Esophagus muscularis mucosa (tissue), 4 donors: ENCODE results near the gene MYRIP. TPM values are rescaled to one million over a fixed set of nuclear protein-coding genes. Genes with fewer than 3 reads are reported as not detected.

Experiments
- DNase-seq: peaks from one replicate; pipeline ENCODE4 v3.0.0-alpha.2; 2017; ENCODE audit errors: extremely low spot score
- H3K27ac ChIP-seq, 4 donors: fragments of 200-600 bp; sonication (generic); replicated peaks in 1 of 4; 1 replicate in 3 of 4; 2 replicates in 1 of 4; pipeline ENCODE4 v1.5.1; 2016 to 2019; ENCODE audit warnings: mild to moderate bottlenecking in 1 of 4
- H3K27me3 ChIP-seq, 4 donors: fragments of 200-600 bp; sonication (generic); one replicate each; pipeline versions ENCODE4 v1.5.1 to v1.6.0; 2016 to 2019
- H3K36me3 ChIP-seq, 4 donors: fragments of 200-600 bp; sonication (generic); one replicate each; pipeline ENCODE4 v1.5.1; 2016 to 2019
- H3K4me1 ChIP-seq, 4 donors: fragments of 200-600 bp; sonication (generic); one replicate each; pipeline ENCODE4 v1.5.1; 2016 to 2019
- H3K4me3 ChIP-seq, 4 donors: fragments of 200-600 bp; sonication (generic); 1 replicate in 2 of 4; 2 replicates in 2 of 4; pipeline ENCODE4 v1.5.1; 2016 to 2019; ENCODE audit warnings: mild to moderate bottlenecking in 4 of 4, moderate library complexity in 1 of 4
- H3K9me3 ChIP-seq, 4 donors: fragments of 200-600 bp; sonication (generic); 1 replicate in 3 of 4; 2 replicates in 1 of 4; pipeline ENCODE4 v1.5.1; 2016 to 2019
- EP300 ChIP-seq: sonication (generic); formaldehyde crosslinking; IDR thresholded peaks from one replicate; pipeline ENCODE4 v1.6.1; 2017; ENCODE audit warnings: antibody characterized with exemption
- POLR2A ChIP-seq: fragments of 450-650 bp; IDR thresholded peaks from one replicate; pipeline ENCODE4 v1.6.1; 2017; ENCODE audit warnings: antibody characterized with exemption, moderate library complexity, mild to moderate bottlenecking, low read depth
- POLR2AphosphoS5 ChIP-seq, 2 donors: sonication (generic); formaldehyde crosslinking; IDR thresholded peaks; one replicate each; pipeline ENCODE4 v1.6.1; 2017; ENCODE audit warnings: antibody characterized with exemption in 2 of 2
- WGBS: methylation state at CpG from one replicate; pipeline ENCODE4 v1.1.5; 2018; 5-methylcytosine and 5-hydroxymethylcytosine counted together
- intact Hi-C: fragments of 100-400 bp; cut with DNase I; formaldehyde crosslinking; loops from one replicate; pipeline ENCODE4 v1.15.1; 2023
- total RNA-seq, 4 donors: library from RNA; depleted of rRNA; stranded (reverse); fragments of >200 nt; gene quantifications; one replicate each; pipeline versions ENCODE4 v1.1.0 to v1.2.1, GENCODE V29; 2016
- TF ChIP-seq, protein P1 (sequence below), 3 experiments: fragments of 200-600 bp in 2 of 3; fragments of 450-650 bp in 1 of 3; sonication (generic) in 2 of 3; IDR thresholded peaks; one replicate each; pipeline ENCODE4 v1.5.1; 2017 to 2019; ENCODE audit warnings: antibody characterized with exemption in 3 of 3, mild to moderate bottlenecking in 2 of 3, moderate library complexity in 1 of 3

MYRIP gene
- total RNA-seq, 4 donors from 2014 or later: 3.3 to 7.2 (median 5.8) TPM

DNA sequence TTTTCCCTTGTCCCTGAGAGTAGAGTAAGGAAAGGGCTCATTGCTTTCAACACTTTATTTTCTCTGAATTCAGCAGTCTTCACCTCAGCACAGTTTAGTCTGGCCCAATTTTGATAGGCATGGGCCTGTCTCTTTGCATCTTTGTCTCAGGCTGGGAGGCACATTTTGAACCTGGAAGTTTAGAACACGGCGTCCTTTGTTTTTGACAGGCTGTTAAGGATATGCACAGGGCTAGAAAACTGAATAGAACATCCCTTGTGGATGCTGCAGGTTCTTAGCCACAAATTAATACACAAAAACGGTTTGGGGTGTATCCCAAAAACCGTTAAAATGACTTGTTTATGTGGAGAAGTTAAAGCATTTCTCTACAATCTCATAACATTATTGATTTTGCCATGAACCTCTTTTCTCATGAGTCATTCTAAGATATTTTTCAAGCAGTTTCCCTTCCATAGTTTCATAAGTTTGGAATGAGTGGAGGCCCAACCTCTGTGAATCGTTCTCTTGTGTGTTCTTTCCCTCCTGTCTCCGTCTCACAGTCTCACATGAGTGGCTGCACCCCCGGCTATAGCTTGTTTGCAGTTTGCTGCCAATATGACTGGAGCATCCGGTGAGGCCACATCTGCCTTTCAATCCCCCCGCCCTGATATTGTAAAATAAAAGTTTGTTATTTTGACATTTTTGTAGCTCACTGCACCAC is 307.2 kb downstream of the MYRIP start:
- no peak overlapping the region for H3K27ac ChIP-seq

DNA sequence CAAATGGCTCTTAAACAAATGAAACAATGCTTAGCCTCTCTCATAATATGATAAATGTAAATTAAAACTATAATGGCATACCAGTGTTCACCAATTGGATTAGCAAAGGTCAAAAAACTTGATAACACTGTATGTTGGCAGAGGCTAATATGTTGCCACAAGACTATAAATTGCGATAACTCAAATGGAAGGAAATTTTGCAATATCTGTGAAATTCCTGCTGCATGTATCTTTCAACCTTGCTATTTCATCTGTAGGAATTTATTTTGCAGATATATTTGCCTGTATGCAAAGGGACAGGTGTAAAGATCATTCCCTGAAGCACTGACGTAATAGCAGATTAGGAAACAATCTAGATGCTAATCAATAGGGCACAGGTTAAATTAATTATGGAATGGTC is 308.7 kb downstream of the MYRIP start:
- no peaks in the 10 kb centered on the region for H3K27me3 ChIP-seq
- H3K27ac ChIP-seq: no peak overlapping the region
- peaks cover 0 to 7% (median 0%) of the 10 kb centered on the region in 4 donors for H3K4me1 ChIP-seq
- WGBS: 95% methylated on average over 2 of the region's 2 CpGs
- intact Hi-C loops: no loop called here
- DNase-seq: no peak
- H3K36me3 ChIP-seq: no peaks in the 10 kb centered on the region
- no peak overlapping the region for H3K4me3 ChIP-seq
- H3K9me3 ChIP-seq: no peaks in the 10 kb centered on the region
- TF ChIP-seq, protein P1, sequence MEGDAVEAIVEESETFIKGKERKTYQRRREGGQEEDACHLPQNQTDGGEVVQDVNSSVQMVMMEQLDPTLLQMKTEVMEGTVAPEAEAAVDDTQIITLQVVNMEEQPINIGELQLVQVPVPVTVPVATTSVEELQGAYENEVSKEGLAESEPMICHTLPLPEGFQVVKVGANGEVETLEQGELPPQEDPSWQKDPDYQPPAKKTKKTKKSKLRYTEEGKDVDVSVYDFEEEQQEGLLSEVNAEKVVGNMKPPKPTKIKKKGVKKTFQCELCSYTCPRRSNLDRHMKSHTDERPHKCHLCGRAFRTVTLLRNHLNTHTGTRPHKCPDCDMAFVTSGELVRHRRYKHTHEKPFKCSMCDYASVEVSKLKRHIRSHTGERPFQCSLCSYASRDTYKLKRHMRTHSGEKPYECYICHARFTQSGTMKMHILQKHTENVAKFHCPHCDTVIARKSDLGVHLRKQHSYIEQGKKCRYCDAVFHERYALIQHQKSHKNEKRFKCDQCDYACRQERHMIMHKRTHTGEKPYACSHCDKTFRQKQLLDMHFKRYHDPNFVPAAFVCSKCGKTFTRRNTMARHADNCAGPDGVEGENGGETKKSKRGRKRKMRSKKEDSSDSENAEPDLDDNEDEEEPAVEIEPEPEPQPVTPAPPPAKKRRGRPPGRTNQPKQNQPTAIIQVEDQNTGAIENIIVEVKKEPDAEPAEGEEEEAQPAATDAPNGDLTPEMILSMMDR (IDR thresholded peaks at IDR 0.05): no peak
- TF ChIP-seq EP300 (no peak), POLR2A (no peak), POLR2AphosphoS5 (IDR thresholded peaks at IDR 0.05) (no peak)

More for the DNA sequence above, 307.2 kb downstream of the MYRIP start:
- no peak for DNase-seq
- Histone ChIP-seq H3K27me3 (no peaks in the 10 kb centered on the region), H3K4me3 (no peak overlapping the region), H3K9me3 (no peaks in the 10 kb centered on the region), H3K36me3 (no peaks in the 10 kb centered on the region), H3K4me1 (peaks cover 0 to 7% (median 0%) of the 10 kb centered on the region in 4 donors)
- intact Hi-C loops: no loop called here
- TF ChIP-seq, protein P1 (IDR thresholded peaks at IDR 0.05): no peak
- no peak for TF ChIP-seq EP300
- no peak for TF ChIP-seq POLR2AphosphoS5 (IDR thresholded peaks at IDR 0.05)
- 69% methylated on average over 9 of the region's 9 CpGs for WGBS

DNA sequence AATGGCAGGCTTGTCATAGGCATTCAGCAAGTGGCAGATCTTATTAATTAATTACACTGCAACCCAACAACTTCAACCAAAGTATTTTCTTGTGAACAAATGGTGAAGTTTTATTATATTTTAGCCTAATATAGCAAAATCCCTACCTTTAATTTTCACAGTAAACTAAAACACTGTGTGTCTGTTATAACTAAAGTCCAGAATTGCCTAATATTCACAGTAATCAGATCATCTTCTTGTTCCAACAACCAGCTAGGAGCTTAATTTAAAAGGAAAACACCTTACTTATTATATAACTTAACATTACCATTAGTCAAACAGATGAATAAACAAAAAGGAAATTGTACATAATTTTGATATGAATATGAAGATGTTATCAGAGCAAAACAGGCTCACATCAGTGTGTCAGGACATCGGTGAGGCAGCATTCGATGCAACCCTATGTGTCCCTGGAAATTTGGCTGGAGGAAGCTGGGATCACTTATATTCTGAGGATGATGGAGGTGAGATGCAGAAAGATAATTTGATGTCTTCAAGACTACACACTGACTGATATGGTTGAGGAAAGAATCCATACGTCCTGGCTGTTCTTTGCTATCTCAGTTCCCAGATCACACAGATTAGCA is 310.8 kb downstream of the MYRIP start:
- H3K4me3 ChIP-seq: no peak overlapping the region
- no peak overlapping the region for H3K27ac ChIP-seq
- no peaks in the 10 kb centered on the region for H3K27me3 ChIP-seq
- peaks cover 0 to 7% (median 0%) of the 10 kb centered on the region in 4 donors for H3K4me1 ChIP-seq
- no peak for TF ChIP-seq POLR2A
- no peak for TF ChIP-seq EP300
- TF ChIP-seq, protein P1 (IDR thresholded peaks at IDR 0.05): no peak
- no peak for TF ChIP-seq POLR2AphosphoS5 (IDR thresholded peaks at IDR 0.05)
- 52% methylated on average over 3 of the region's 3 CpGs for WGBS
- no peaks in the 10 kb centered on the region for H3K36me3 ChIP-seq
- DNase-seq: no peak
- no peaks in the 10 kb centered on the region for H3K9me3 ChIP-seq
- intact Hi-C loops: no loop called here

DNA sequence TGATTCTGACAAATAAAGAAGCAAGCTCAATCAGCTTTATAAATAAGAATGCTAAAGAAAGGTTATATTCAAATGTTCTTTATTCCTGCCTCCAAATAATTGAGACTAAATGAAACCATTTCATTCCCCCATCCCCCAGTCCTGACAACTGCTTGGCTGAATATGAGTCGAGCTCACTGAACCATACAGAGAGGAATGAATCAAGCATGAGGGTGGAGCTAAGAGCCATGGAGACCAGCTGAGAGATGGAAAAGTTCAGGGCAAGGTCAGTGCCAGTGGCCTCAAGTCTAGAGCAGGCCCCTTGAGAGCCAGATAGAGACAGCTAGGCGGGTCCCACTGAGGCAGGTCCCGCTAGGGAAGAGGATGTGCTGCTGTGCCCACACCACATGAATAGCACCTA is 311.4 kb downstream of the MYRIP start:
- DNase-seq: no peak
- 57% methylated on average over 3 of the region's 3 CpGs for WGBS

More for the DNA sequence above, 311.4 kb downstream of the MYRIP start:
- Histone ChIP-seq H3K27ac (no peak overlapping the region), H3K27me3 (no peaks in the 10 kb centered on the region), H3K36me3 (no peaks in the 10 kb centered on the region), H3K4me3 (no peak overlapping the region), H3K9me3 (no peaks in the 10 kb centered on the region), H3K4me1 (peaks cover 0 to 7% (median 0%) of the 10 kb centered on the region in 4 donors)
- intact Hi-C loops: no loop called here
- no peak for TF ChIP-seq POLR2A
- no peak for TF ChIP-seq EP300
- TF ChIP-seq POLR2AphosphoS5 (IDR thresholded peaks at IDR 0.05): no peak
- TF ChIP-seq, protein P1 (IDR thresholded peaks at IDR 0.05): no peak
